IMR-90 (cell line): Measurements from ENCODE around the gene PRDM1.

Experiments used
- BHLHE40 ChIP-seq: fragments of 150-350 bp; IDR thresholded peaks from 2 replicates; pipeline ENCODE4 v1.6.1; 2016; ENCODE audit warnings: mild to moderate bottlenecking, low read depth, low read length
- CTCF ChIP-seq: conservative IDR thresholded peaks from 2 replicates; pipeline ENCODE4 v1.5.1; 2012; ENCODE audit warnings: mild to moderate bottlenecking, low read depth, low read length, improper control_type of control experiment
- FOS ChIP-seq: fragments of 150-350 bp; IDR thresholded peaks from 2 replicates; pipeline ENCODE4 v1.6.1; 2016; ENCODE audit warnings: low read depth, low read length
- MXI1 ChIP-seq: IDR thresholded peaks from 2 replicates; pipeline ENCODE4 v1.6.1; 2012; ENCODE audit warnings: low read depth, mild to moderate bottlenecking, low read length, moderate library complexity, borderline replicate concordance
- POLR2A ChIP-seq: IDR thresholded peaks from 2 replicates; pipeline ENCODE4 v1.6.1; 2012; ENCODE audit warnings: mild to moderate bottlenecking, low read depth, low read length

- TF ChIP-seq CTCF (no peak), BHLHE40 (no peak), MXI1 (no peak), POLR2A (no peak), FOS (no peak)
Observed at GRCh38 chr6:106147476-106147875, 61.3 kb downstream of the PRDM1 start.
